Measurements from ENCODE around the gene C4B.

Gene C4B

GRCh38 chr6:32084780-32085179 is 70.2 kb downstream of the C4B start:
- DNase-seq = no peak

Data from T-helper 2 cell (primary cell).